LNCaP clone FGC (cell line): ENCODE results near the gene CIT.

Experiments
- DNase-seq: peaks from one replicate; pipeline ENCODE4 v3.0.0-alpha.2; 2011; ENCODE audit warnings: low read depth
- H3K4me3 ChIP-seq: 2 replicates; pipeline ENCODE4 v1.5.1; 2011; ENCODE audit warnings: mild to moderate bottlenecking, low read depth, low read length, control low read depth
- CTCF ChIP-seq: IDR thresholded peaks from 2 replicates; pipeline ENCODE4 v1.5.1; 2012; ENCODE audit warnings: mild to moderate bottlenecking; ENCODE audit not compliant: control insufficient read depth, insufficient read depth; ENCODE audit errors: extremely low read depth

CIT gene

GRCh38 chr12:119807380-119807779 is 69.7 kb downstream of the CIT start:
- H3K4me3 ChIP-seq, result no peak overlapping the region
- no peak for TF ChIP-seq CTCF
- DNase-seq, result peak; percentile 46

GRCh38 chr12:119804011-119804641 is 73.0 kb downstream of the CIT start:
- DNase-seq, result no peak
- peak; percentile 45 for TF ChIP-seq CTCF

GRCh38 chr12:119803381-119803791 is 73.7 kb downstream of the CIT start:
- no peak for TF ChIP-seq CTCF
- no peak overlapping the region for H3K4me3 ChIP-seq
- no peak for DNase-seq

More at GRCh38 chr12:119804011-119804641, 73.0 kb downstream of the CIT start:
- H3K4me3 ChIP-seq, result no peak overlapping the region

- no peak for TF ChIP-seq CTCF
- no peak overlapping the region for H3K4me3 ChIP-seq
- DNase-seq, result no peak
Measured at GRCh38 chr12:119802472-119802871, 74.6 kb downstream of the CIT start.

- DNase-seq, result no peak
- TF ChIP-seq CTCF, result no peak
Measured at GRCh38 chr12:119797090-119797489, 80.0 kb downstream of the CIT start.

GRCh38 chr12:119796292-119796691 is 80.8 kb downstream of the CIT start:
- H3K4me3 ChIP-seq, result no peak overlapping the region
- DNase-seq, result no peak
- no peak for TF ChIP-seq CTCF

More at GRCh38 chr12:119797090-119797489, 80.0 kb downstream of the CIT start:
- no peak overlapping the region for H3K4me3 ChIP-seq

GRCh38 chr12:119791453-119791852 is 85.7 kb downstream of the CIT start:
- DNase-seq, result no peak
- no peak for TF ChIP-seq CTCF
- H3K4me3 ChIP-seq, result no peak overlapping the region
